PC-9 (cell line): Measurements from ENCODE around the gene CTNNA1. TPM values are rescaled to one million over a fixed set of nuclear protein-coding genes. Genes with fewer than 3 reads are reported as not detected.
"Not testable (repeated sequence)": the region's sequence is repeated elsewhere in the genome, so short reads cannot be mapped to it uniquely, and the experiment has no call there.

Experiments used
- BruUV-seq: library from RNA; stranded (reverse); fragments of 400-500 nt; replicated peaks from 2 replicates; lab custom pipeline; 2021; lab: Mats Ljungman, UMichigan
- CTCF ChIA-PET: fragments of 300-600 bp; sonication (Branson Sonifier 250); formaldehyde crosslinking; loops from one replicate; lab custom pipeline; 2022; ENCODE audit warnings: antibody characterized with exemption; lab: Charles Lee
- POLR2A ChIA-PET: fragments of 300-600 bp; sonication (Branson Sonifier 250); formaldehyde crosslinking; loops from one replicate; lab custom pipeline; 2022; ENCODE audit warnings: antibody characterized with exemption; ENCODE audit not compliant: unreplicated experiment; lab: Charles Lee
- DNase-seq, 2 experiments: peaks; one replicate each; pipeline versions ENCODE4 v3.0.0 to v3.0.0-alpha.2; 2015 to 2022; ENCODE audit warnings: mixed read lengths in 1 of 2
- H2AFZ ChIP-seq: fragments of 200-600 bp; sonication (generic); 2 replicates; pipeline ENCODE4 v1.8.1; 2017; ENCODE audit warnings: antibody characterized with exemption
- H3F3A ChIP-seq: fragments of 200-600 bp; sonication (generic); 2 replicates; pipeline ENCODE4 v1.8.1; 2017; ENCODE audit warnings: antibody characterized with exemption, mild to moderate bottlenecking, low read depth; ENCODE audit not compliant: insufficient read depth
- H3K27ac ChIP-seq: fragments of 200-600 bp; sonication (generic); 2 replicates; pipeline ENCODE4 v1.6.1; 2016; ENCODE audit warnings: mixed run types
- H3K27me3 ChIP-seq: fragments of 200-600 bp; sonication (generic); 2 replicates; pipeline ENCODE4 v1.6.1; 2016; ENCODE audit warnings: low read depth, mixed run types; ENCODE audit not compliant: insufficient read depth
- H3K36me3 ChIP-seq: fragments of 200-600 bp; sonication (generic); 2 replicates; pipeline ENCODE4 v1.6.1; 2016; ENCODE audit warnings: low read depth, mixed run types
- H3K4me1 ChIP-seq: fragments of 200-600 bp; sonication (generic); replicated peaks from 2 replicates; pipeline ENCODE4 v1.6.1; 2016; ENCODE audit warnings: mixed run types; ENCODE audit not compliant: insufficient read depth
- H3K4me2 ChIP-seq: fragments of 200-600 bp; sonication (generic); 2 replicates; pipeline ENCODE4 v1.6.1; 2017; ENCODE audit warnings: mixed run types
- H3K4me3 ChIP-seq: fragments of 200-600 bp; sonication (generic); 2 replicates; pipeline ENCODE4 v1.6.1; 2016; ENCODE audit warnings: mixed run types
- H3K79me2 ChIP-seq: fragments of 200-600 bp; sonication (generic); 2 replicates; pipeline ENCODE4 v1.6.1; 2017; ENCODE audit warnings: low read depth, mixed run types
- H3K9me2 ChIP-seq: fragments of 200-600 bp; sonication (generic); 2 replicates; pipeline ENCODE4 v1.8.1; 2017; ENCODE audit warnings: mild to moderate bottlenecking; ENCODE audit not compliant: insufficient read depth
- H3K9me3 ChIP-seq: fragments of 200-600 bp; sonication (generic); 2 replicates; pipeline ENCODE4 v1.8.1; 2016; ENCODE audit warnings: low read depth; ENCODE audit not compliant: insufficient read depth
- H4K20me1 ChIP-seq: fragments of 200-600 bp; sonication (generic); 2 replicates; pipeline ENCODE4 v1.8.1; 2017; ENCODE audit not compliant: insufficient read depth
- CTCF ChIP-seq: fragments of 200-600 bp; sonication (generic); conservative IDR thresholded peaks from 2 replicates; pipeline ENCODE4 v1.6.1; 2017; ENCODE audit warnings: mixed run types, antibody characterized with exemption, mild to moderate bottlenecking, moderate library complexity
- EZH2 ChIP-seq: fragments of 200-600 bp; sonication (generic); IDR thresholded peaks from 2 replicates; pipeline ENCODE4 v1.8.0; 2017; ENCODE audit warnings: antibody characterized with exemption, low read depth
- intact Hi-C: fragments of 100-400 bp; cut with micrococcal nuclease; formaldehyde crosslinking; loops from one replicate; pipeline ENCODE4 v1.10.0; 2022; ENCODE audit not compliant: unreplicated experiment
- total RNA-seq: library from RNA; stranded (reverse); gene quantifications from 2 replicates; pipeline ENCODE4 v1.2.3, GENCODE V29; 2021

The CTNNA1 gene
- total RNA-seq, 1 experiment from 2014 or later = 91.7 TPM

- DNase-seq = no peak
- Histone ChIP-seq H3K9me3 (no peaks in the 10 kb centered on the region), H3K4me1 (peaks cover 15% of the 10 kb centered on the region; the same call in 1 of the 2 replicates), H4K20me1 (peaks cover 71% of the 10 kb centered on the region), H3F3A (peaks cover 8% of the 10 kb centered on the region; the same call in 1 of the 2 replicates), H3K36me3 (peaks cover 27% of the 10 kb centered on the region), H3K27ac (no peak overlapping the region), H3K4me3 (no peak overlapping the region), H3K4me2 (0 out of 2 replicates have a peak overlapping the region, but pooled peaks have one; percentile 21), H3K9me2 (no peaks in the 10 kb centered on the region), H3K27me3 (no peaks in the 10 kb centered on the region), H2AFZ (no peak overlapping the region), H3K79me2 (peaks cover 88% of the 10 kb centered on the region)
- POLR2A ChIA-PET = interaction anchor here (0.6 kb wide), 1 partner anchor 484 kb away, joined by 3 read pairs; no protein-coding TSS in a partner anchor
- CTCF ChIA-PET = interaction anchor here (1.7 kb wide), 1 partner anchor 32 kb away, joined by 6 read pairs; no protein-coding TSS in a partner anchor
- no peak for TF ChIP-seq CTCF
- TF ChIP-seq EZH2 = no peak
- no TSS peak for BruUV-seq
- intact Hi-C loops = loop anchor here (10.0 kb wide), 2 partner anchors 182 to 518 kb away; partner anchors contain the start of gene HSPA9
These were observed 4.0 kb downstream of the CTNNA1 start for GRCh38 chr5:138757061-138757776.

GRCh38 chr5:138760448-138761110 is 7.4 kb downstream of the CTNNA1 start:
- H3K27me3 ChIP-seq = no peaks in the 10 kb centered on the region
- H3K4me3 ChIP-seq = no peak overlapping the region
- peaks cover 35% of the 10 kb centered on the region for H3K36me3 ChIP-seq
- no peaks in the 10 kb centered on the region for H3K9me3 ChIP-seq
- no peak for DNase-seq
- H3K27ac ChIP-seq = no peak overlapping the region
- peaks cover 100% of the 10 kb centered on the region for H3K79me2 ChIP-seq
- no peak overlapping the region for H2AFZ ChIP-seq
- no TSS peak for BruUV-seq
- peaks cover 97% of the 10 kb centered on the region for H4K20me1 ChIP-seq
- TF ChIP-seq EZH2 (no peak), CTCF (no peak)
- 0 out of 2 replicates have a peak, but pooled peaks cover 3% of the 10 kb centered on the region for H3F3A ChIP-seq
- POLR2A ChIA-PET = no interaction called here
- CTCF ChIA-PET = no interaction called here
- no peaks in the 10 kb centered on the region for H3K9me2 ChIP-seq
- no peak overlapping the region for H3K4me2 ChIP-seq
- intact Hi-C loops = no loop called here
- peaks cover 6% of the 10 kb centered on the region; the same call in 1 of the 2 replicates for H3K4me1 ChIP-seq

GRCh38 chr5:138761115-138761514 is 7.9 kb downstream of the CTNNA1 start:
- BruUV-seq, H3K9me3 ChIP-seq, H3K4me2 ChIP-seq, H2AFZ ChIP-seq, CTCF ChIA-PET, H3K4me1 ChIP-seq, intact Hi-C loops, POLR2A ChIA-PET, H3K4me3 ChIP-seq, H3K27me3 ChIP-seq, H3K27ac ChIP-seq, DNase-seq, H3K9me2 ChIP-seq, H3F3A ChIP-seq: not testable (repeated sequence)
- Histone ChIP-seq H3K36me3 (peaks cover 34% of the 10 kb centered on the region), H3K79me2 (peaks cover 100% of the 10 kb centered on the region), H4K20me1 (peaks cover 97% of the 10 kb centered on the region)

GRCh38 chr5:138761670-138762069 is 8.4 kb downstream of the CTNNA1 start:
- H3K4me1 ChIP-seq, H2AFZ ChIP-seq, H3K9me2 ChIP-seq, DNase-seq, CTCF ChIA-PET, H3K27ac ChIP-seq, BruUV-seq, H3F3A ChIP-seq, H3K9me3 ChIP-seq, H3K27me3 ChIP-seq, H3K4me3 ChIP-seq, intact Hi-C loops, H3K4me2 ChIP-seq: not testable (repeated sequence)
- POLR2A ChIA-PET = interaction anchor here (0.6 kb wide), 1 partner anchor 65 kb away, joined by 4 read pairs; no protein-coding TSS in a partner anchor
- peaks cover 29% of the 10 kb centered on the region for H3K36me3 ChIP-seq
- H3K79me2 ChIP-seq = peaks cover 100% of the 10 kb centered on the region
- H4K20me1 ChIP-seq = peaks cover 97% of the 10 kb centered on the region
